HG03280 (cell line): ENCODE data around the gene PDIA6.

ENCODE experiments used
- ATAC-seq: cut with Tn5 transposase; IDR thresholded peaks from one replicate; pipeline ENCODE4 v1.9.1; 2021; ENCODE audit warnings: mild to moderate bottlenecking, moderate library complexity; ENCODE audit not compliant: unreplicated experiment

The PDIA6 gene

GRCh38 chr2:10765461-10765860 is 47.1 kb downstream of the PDIA6 start:
- no peak for ATAC-seq

DNA sequence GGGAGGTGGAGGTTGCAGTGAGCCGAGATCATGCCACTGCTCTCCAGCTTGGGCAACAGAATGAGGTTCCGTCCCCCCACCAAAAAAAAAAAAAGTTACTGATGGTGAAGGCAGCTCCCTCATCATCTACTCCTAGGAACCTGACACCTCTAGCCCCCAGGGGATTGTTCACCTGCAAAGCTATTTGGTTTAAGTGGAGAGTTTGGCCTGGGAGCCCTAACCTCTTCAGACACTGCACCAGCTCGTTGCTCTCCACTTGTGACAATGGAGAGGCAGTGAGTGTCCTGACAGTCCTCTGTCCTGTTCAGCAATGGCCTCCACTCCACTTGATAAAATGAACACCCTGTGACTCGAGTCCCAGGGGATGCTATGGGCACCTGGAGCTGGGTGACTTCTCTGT is 47.7 kb downstream of the PDIA6 start:
- ATAC-seq = no peak

DNA sequence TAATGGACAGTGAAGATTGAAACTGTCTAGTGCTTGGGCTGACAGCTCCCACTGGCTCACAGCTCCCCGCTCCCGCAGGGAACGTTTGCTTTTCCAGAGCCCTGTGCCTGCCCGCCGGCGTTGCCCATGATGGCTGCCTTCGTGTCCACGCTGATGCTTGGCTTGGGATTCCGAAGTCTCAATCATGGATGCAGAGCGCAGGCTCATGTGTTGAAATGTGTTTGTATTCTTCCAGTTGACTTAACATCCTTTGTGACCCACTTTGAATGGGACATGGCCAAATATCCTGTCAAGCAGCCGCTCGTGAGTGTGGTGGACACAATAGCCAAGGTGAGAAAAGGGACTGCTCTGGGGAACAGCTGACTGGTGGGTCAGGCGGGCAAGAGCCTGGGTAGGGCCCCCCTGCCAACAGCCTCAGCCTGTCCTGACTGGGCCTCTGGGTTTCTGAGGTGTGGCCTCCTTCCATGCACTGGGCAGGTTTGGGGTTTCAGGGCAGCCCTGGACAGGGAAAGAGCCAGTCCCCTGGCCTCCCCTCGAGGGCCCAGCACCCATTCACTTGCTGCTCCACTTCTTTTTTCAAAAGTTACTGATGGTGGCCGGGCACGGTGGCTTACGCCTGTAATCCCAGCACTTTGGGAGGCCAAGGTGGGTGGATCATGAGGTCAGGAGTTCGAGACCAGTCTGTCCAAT is 48.3 kb downstream of the PDIA6 start:
- ATAC-seq = no peak

GRCh38 chr2:10763461-10763800 is 49.2 kb downstream of the PDIA6 start:
- no peak for ATAC-seq

DNA sequence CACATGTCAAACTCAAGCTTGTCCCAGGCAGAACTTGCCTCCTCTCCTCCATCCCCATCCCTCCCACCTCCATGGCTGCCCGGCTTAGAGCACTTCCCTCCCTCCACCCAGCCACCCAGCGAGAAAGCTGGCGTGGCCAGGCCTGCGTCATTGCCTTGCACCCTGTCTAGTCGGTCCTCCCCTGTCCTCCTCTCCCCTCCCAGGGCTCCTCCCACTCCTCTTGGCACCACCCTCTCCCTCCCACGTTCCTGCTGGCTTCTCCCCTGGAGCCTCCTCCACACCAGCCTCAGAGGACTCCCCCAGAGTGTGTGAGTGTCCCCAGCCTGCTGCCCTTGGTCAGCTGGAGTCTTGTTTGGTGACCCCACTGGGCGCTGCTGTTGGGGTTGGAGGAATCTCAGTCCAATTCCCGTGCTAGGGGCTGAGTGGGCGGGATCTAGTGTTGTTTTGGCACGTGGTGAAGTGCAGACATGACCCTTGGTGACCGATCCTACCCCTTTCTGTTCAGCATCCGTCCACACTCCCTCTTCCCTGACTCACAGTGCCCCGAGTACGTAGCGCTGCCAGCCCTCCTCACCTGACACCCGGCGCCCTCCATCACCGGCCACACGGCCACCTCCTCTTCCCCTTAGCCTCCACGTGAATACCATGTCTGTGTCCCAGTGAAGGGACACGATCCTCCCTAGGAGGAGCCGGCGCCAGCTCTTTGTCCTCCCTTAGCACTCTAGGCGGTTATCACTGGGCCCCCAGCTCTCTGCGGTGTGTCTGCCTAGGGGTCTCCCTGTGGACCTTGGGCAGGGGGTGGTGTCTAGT is 49.7 kb downstream of the PDIA6 start:
- ATAC-seq = no peak

GRCh38 chr2:10761591-10761990 is 51.0 kb downstream of the PDIA6 start:
- no peak for ATAC-seq

DNA sequence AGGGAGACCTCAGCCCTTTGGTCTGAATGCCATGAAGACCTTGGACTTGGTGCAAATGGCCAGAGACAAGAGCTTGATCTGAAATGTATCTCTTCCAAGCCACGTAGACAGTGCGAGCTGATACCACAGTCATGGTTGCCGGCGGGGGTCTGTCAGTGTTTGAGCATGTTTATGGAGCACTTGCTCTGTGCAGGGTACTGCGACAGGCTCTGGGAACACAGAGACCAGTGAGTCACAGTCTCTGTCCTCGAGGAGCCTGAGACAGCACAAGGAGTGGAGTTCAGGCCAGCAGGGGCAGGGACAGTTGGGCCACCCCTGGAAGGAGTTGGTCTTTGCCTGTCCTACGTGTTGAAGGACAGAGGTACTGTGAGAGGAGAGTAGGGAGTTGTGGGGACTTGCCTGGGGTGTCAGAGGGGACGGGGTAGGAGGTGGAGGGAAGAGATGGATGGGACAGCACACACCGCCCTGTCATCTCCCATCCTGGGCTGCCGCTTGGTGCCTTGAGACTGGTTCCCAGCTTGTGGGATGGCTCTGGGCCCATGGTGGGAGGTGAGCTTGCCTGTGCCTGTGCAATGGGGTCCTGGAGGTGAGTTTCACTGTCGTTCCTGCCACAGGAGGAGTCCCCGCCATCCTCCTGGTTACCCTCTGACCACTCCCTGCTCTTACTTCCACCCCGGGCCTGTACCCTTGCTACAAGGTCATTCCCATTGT is 51.6 kb downstream of the PDIA6 start:
- no peak for ATAC-seq

GRCh38 chr2:10759151-10759714 is 53.4 kb downstream of the PDIA6 start:
- ATAC-seq = no peak

- no peak for ATAC-seq
These were observed 54.7 kb downstream of the PDIA6 start for GRCh38 chr2:10757814-10758286.

DNA sequence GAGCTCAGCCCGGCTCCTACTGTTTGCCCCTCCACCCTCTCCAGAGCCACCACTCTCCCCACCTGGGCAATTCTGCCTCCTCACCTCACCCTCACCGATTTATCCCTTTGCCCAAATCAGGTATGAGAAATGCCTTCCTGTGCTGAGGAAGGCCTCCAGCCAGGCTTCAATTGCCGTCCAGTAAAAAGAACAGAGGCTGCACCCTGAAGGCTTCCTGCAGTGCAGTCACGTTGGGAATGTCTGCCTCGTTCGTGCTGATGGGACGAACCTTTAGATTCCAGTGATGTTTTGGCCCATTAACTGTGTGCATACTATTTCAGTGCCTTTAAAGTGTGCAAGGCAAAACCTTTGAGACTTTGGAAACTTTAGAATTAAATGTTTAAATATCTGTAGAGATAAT is 57.0 kb downstream of the PDIA6 start:
- no peak for ATAC-seq

GRCh38 chr2:10753876-10754275 is 58.7 kb downstream of the PDIA6 start:
- ATAC-seq = no peak

DNA sequence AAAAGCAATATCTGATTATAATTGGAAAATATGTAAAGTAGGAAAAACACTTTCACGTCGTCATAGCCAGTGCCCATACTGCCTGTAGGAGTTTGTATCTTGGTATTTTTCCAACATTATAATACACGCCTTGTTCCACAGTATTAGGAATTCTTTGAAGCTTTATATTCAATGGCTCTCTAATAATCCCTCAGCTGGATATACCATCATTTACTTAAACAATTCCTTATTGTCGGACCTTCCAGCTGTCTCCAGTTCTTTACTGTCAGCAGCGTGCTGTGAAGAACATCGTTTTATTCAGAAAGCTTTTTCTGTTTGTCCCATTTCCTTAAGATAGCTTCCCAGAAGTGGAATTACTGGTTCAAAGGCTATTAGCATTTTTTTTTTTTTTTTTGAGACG is 59.4 kb downstream of the PDIA6 start:
- no peak for ATAC-seq

DNA sequence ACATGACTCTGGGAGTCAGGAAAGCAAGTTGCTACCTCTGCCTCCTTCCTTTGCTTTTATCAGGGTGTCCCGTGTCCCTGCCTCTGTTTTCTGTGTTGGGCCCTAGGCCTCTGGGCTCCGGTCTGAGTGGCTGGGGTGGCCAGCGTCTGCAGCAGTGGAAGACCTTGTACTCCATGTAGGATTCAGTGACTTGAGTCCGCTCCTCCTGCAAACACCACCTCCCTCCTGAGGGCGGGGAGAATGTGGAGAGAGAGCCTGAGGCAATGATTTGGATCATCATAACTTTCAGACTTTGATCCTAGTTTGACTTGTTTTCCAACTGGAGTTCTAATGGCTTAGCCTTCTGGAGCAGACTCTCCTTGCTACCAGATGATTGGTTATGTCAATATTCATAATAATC is 60.3 kb downstream of the PDIA6 start:
- ATAC-seq = no peak

- no peak for ATAC-seq
These were observed 62.0 kb downstream of the PDIA6 start for GRCh38 chr2:10750610-10751009.

GRCh38 chr2:10742666-10743065 is 69.9 kb downstream of the PDIA6 start:
- no peak for ATAC-seq

DNA sequence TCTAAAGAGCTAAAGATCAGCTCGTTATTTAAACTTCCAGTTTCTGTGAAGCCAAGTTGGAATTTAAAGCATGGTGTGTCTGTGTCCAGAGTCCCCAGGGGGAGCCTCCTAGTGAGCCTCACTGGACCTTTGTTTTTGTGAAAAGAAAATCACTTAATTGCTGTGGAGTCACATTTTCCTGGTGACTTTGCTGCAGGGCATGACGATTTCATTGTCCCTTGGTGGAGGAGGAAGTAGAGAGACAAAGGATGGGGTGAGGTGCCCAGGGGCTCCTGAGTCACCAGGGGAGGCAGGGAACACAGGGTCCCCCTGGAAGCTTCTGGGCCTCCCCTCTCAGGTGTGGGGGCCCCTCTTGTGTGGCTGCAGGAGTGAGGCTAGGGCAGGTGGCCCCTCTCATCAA is 71.4 kb downstream of the PDIA6 start:
- no peak for ATAC-seq

- no peak for ATAC-seq
These were observed 72.4 kb downstream of the PDIA6 start for GRCh38 chr2:10740226-10740625.

GRCh38 chr2:10738192-10738591 is 74.4 kb downstream of the PDIA6 start:
- no peak for ATAC-seq

- ATAC-seq = no peak
These were observed 78.6 kb downstream of the PDIA6 start for GRCh38 chr2:10733980-10734379.

DNA sequence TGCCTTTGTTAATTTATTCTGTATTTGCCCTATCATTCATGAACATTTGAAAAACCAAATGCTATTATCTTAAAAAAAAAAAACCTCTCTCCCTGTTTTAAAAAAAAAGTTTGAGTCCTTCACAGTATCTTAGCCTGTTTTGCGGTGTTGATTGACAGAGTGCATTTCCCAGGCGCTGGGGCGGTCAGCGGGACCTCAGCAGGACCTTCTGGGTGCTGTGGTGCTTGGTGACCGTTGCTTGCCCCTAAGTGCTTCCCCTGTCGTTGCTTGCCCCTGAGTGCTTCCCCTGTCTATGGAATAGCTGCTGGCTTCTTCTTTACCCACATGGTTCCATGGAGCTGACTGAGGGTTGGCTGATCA is 79.0 kb downstream of the PDIA6 start:
- no peak for ATAC-seq
